A375 (cell line): ENCODE measurements around the gene SMG9. TPM values are rescaled to one million over a fixed set of nuclear protein-coding genes. Genes with fewer than 3 reads are reported as not detected.

ENCODE experiments used
- total RNA-seq: library from RNA; depleted of rRNA; stranded (reverse); fragments of >200 nt; shearing (Covaris generic); gene quantifications from 2 replicates; pipeline ENCODE4 v1.2.3, GENCODE V29; 2014; rRNA removed

The SMG9 gene, protein sequence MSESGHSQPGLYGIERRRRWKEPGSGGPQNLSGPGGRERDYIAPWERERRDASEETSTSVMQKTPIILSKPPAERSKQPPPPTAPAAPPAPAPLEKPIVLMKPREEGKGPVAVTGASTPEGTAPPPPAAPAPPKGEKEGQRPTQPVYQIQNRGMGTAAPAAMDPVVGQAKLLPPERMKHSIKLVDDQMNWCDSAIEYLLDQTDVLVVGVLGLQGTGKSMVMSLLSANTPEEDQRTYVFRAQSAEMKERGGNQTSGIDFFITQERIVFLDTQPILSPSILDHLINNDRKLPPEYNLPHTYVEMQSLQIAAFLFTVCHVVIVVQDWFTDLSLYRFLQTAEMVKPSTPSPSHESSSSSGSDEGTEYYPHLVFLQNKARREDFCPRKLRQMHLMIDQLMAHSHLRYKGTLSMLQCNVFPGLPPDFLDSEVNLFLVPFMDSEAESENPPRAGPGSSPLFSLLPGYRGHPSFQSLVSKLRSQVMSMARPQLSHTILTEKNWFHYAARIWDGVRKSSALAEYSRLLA
- 38.7 and 44.1 TPM in 2 replicates for total RNA-seq

GRCh38 chr19:43754503-43755255 is at the start of gene SMG9:
Gene SMG9, minus strand, starts transcription at chr19:43754962. Its CDS starts 4,221 bp downstream, at chr19:43750741.

GRCh38 chr19:43802216-43802951 is 47.6 kb upstream of the SMG9 start, which contains the start of gene LYPD5:
Gene LYPD5, minus strand, starts transcription at chr19:43802447. Its CDS starts 67 bp downstream, at chr19:43802380.

GRCh38 chr19:43780706-43781525 is 26.2 kb upstream of the SMG9 start, which contains the start of gene KCNN4:
Gene KCNN4, minus strand, starts transcription at chr19:43780973. Its CDS starts 112 bp downstream, at chr19:43780861.

DNA sequence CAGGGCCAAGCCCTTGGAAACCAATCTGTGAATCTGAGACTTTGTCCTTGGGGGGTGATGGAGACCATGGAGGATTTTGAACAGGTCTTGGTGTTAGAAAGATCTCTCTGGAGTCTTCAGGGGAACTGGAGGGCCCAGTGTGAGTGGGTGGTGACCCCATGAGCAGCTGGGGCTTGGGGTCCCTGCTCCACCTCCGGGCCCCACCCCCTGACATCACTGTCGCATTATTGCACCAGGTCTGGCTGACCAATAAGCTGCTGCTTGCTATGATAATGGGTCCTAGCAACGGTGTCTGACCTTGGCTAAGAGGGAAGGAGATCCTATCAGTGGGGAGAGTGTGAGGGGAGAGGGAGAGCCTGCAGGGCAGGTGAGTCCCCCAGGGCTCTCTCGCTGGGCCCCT is 39.0 kb downstream of the SMG9 start, which contains the start of gene IRGC:
IRGC (plus strand) TSS at position 301 of the 400 bp plus-strand sequence. CDS start 2,483 bp downstream, outside the sequence.

Other genes starting within 250 kb of the SMG9 start
- 99.7 and 124 TPM in 2 replicates for gene ETHE1, start 227.8 kb downstream of the SMG9 start, total RNA-seq
- gene ZNF575, start 221.8 kb downstream of the SMG9 start, total RNA-seq: 0.11 TPM in 1 of 2 replicates, not detected in the other
- 47.6 and 63.8 TPM in 2 replicates for gene XRCC1, start 179.4 kb downstream of the SMG9 start, total RNA-seq
- 0.61 TPM in 1 of 2 replicates, not detected in the other for gene PINLYP, start 179.2 kb downstream of the SMG9 start, total RNA-seq
- gene IRGQ, start 158.8 kb downstream of the SMG9 start, total RNA-seq: 9.4 and 10.5 TPM in 2 replicates
- gene ZNF576, start 158.4 kb downstream of the SMG9 start, total RNA-seq: 10.3 and 12.9 TPM in 2 replicates
- 0.29 and 0.30 TPM in 2 replicates for gene SRRM5, start 142.9 kb downstream of the SMG9 start, total RNA-seq
- 57.5 and 59.0 TPM in 2 replicates for gene ZNF428, start 135.3 kb downstream of the SMG9 start, total RNA-seq
- gene CADM4, start 115.1 kb downstream of the SMG9 start, total RNA-seq: 99.5 and 105 TPM in 2 replicates
- gene PLAUR, start 84.8 kb downstream of the SMG9 start, total RNA-seq: 139 and 147 TPM in 2 replicates
- gene IRGC, start 38.9 kb downstream of the SMG9 start, total RNA-seq: not detected in 2 replicates
- 150 and 157 TPM in 2 replicates for gene KCNN4, start 26.0 kb upstream of the SMG9 start, total RNA-seq
- 1.0 and 4.5 TPM in 2 replicates for gene LYPD5, start 47.5 kb upstream of the SMG9 start, total RNA-seq
- 10.3 and 11.0 TPM in 2 replicates for gene ZNF283, start 72.4 kb upstream of the SMG9 start, total RNA-seq
- gene ZNF404, start 129.0 kb upstream of the SMG9 start, total RNA-seq: 1.2 and 1.5 TPM in 2 replicates
- 20.8 and 23.7 TPM in 2 replicates for gene ZNF45, start 180.3 kb upstream of the SMG9 start, total RNA-seq
- gene ZNF221, start 196.3 kb upstream of the SMG9 start, total RNA-seq: 3.3 and 4.5 TPM in 2 replicates
- gene ZNF155, start 229.2 kb upstream of the SMG9 start, total RNA-seq: 10.7 and 11.9 TPM in 2 replicates
- 1.8 and 2.0 TPM in 2 replicates for gene ZNF230, start 248.0 kb upstream of the SMG9 start, total RNA-seq